H9 (cell line): ENCODE measurements around the gene S100A7. TPM values are rescaled to one million over a fixed set of nuclear protein-coding genes. Genes with fewer than 3 reads are reported as not detected.

Experiments used
- DNase-seq: peaks from one replicate; pipeline ENCODE4 v3.0.0-alpha.2; 2017
- H2AFZ ChIP-seq: one replicate; pipeline ENCODE4 v1.6.1; 2013; ENCODE audit warnings: mild to moderate bottlenecking, low read length, control low read depth, moderate library complexity
- H2AK5ac ChIP-seq: 2 replicates; pipeline ENCODE4 v1.6.1; 2013; ENCODE audit warnings: low read length, control low read depth, mixed read lengths; ENCODE audit not compliant: insufficient read length
- H2BK120ac ChIP-seq: one replicate; pipeline ENCODE4 v1.6.1; 2013; ENCODE audit warnings: low read depth, mild to moderate bottlenecking, low read length, control low read depth, inconsistent platforms; ENCODE audit not compliant: poor library complexity, severe bottlenecking
- H2BK12ac ChIP-seq: 2 replicates; pipeline ENCODE4 v1.6.1; 2013; ENCODE audit warnings: low read length, control low read depth, mixed read lengths, low read depth; ENCODE audit not compliant: insufficient read length
- H2BK15ac ChIP-seq: 2 replicates; pipeline ENCODE4 v1.6.1; 2013; ENCODE audit warnings: low read depth, low read length, control low read depth
- H2BK20ac ChIP-seq: one replicate; pipeline ENCODE4 v1.6.1; 2013; ENCODE audit warnings: low read depth, mild to moderate bottlenecking, low read length, control low read depth, inconsistent platforms; ENCODE audit not compliant: poor library complexity, severe bottlenecking
- H2BK5ac ChIP-seq: 2 replicates; pipeline ENCODE4 v1.6.1; 2013; ENCODE audit warnings: low read length, control low read depth, mixed read lengths; ENCODE audit not compliant: insufficient read length
- H3K14ac ChIP-seq: 2 replicates; pipeline ENCODE4 v1.6.1; 2013; ENCODE audit warnings: low read length, control low read depth; ENCODE audit not compliant: insufficient read depth
- H3K18ac ChIP-seq: 2 replicates; pipeline ENCODE4 v1.6.1; 2013; ENCODE audit warnings: low read depth, mild to moderate bottlenecking, mixed read lengths, low read length, control low read depth; ENCODE audit not compliant: insufficient read length
- H3K23ac ChIP-seq: 2 replicates; pipeline ENCODE4 v1.6.1; 2013; ENCODE audit warnings: low read length, control low read depth, mixed read lengths, low read depth; ENCODE audit not compliant: insufficient read length
- H3K23me2 ChIP-seq: 2 replicates; pipeline ENCODE4 v1.6.1; 2013; ENCODE audit warnings: low read depth, mild to moderate bottlenecking, mixed read lengths, low read length, control low read depth; ENCODE audit not compliant: insufficient read length, poor library complexity, severe bottlenecking
- H3K27ac ChIP-seq: 2 replicates; pipeline ENCODE4 v1.5.1; 2013; ENCODE audit warnings: low read length, control low read depth, mixed read lengths, low read depth; ENCODE audit not compliant: insufficient read length
- H3K27me3 ChIP-seq: 2 replicates; pipeline ENCODE4 v1.6.1; 2013; ENCODE audit warnings: low read length, control low read depth, inconsistent platforms; ENCODE audit not compliant: insufficient read depth
- H3K4ac ChIP-seq: 2 replicates; pipeline ENCODE4 v1.6.1; 2013; ENCODE audit warnings: low read depth, mild to moderate bottlenecking, control low read depth, inconsistent platforms, low read length, moderate library complexity
- H3K4me1 ChIP-seq: 2 replicates; pipeline ENCODE4 v1.6.1; 2013; ENCODE audit warnings: low read length, control low read depth, inconsistent platforms; ENCODE audit not compliant: insufficient read depth
- H3K4me2 ChIP-seq: 2 replicates; pipeline ENCODE4 v1.6.1; 2013; ENCODE audit warnings: low read length, control low read depth, mixed read lengths; ENCODE audit not compliant: insufficient read length, insufficient read depth
- H3K56ac ChIP-seq: 2 replicates; pipeline ENCODE4 v1.6.1; 2013; ENCODE audit warnings: low read depth, mild to moderate bottlenecking, mixed read lengths, low read length, control low read depth; ENCODE audit not compliant: insufficient read length
- H3K79me1 ChIP-seq: 2 replicates; pipeline ENCODE4 v1.6.1; 2013; ENCODE audit warnings: low read depth, mild to moderate bottlenecking, moderate library complexity, low read length, control low read depth, inconsistent platforms; ENCODE audit not compliant: insufficient read depth, poor library complexity, severe bottlenecking
- H3K79me2 ChIP-seq: 2 replicates; pipeline ENCODE4 v1.6.1; 2013; ENCODE audit warnings: low read length, control low read depth, inconsistent platforms; ENCODE audit not compliant: insufficient read depth
- H3K9ac ChIP-seq: 2 replicates; pipeline ENCODE4 v1.6.1; 2013; ENCODE audit warnings: low read length, control low read depth, mixed read lengths; ENCODE audit not compliant: insufficient read length; ENCODE audit errors: extremely low read depth
- H3K9me3 ChIP-seq: one replicate; pipeline ENCODE4 v1.6.1; 2013; ENCODE audit warnings: low read depth, low read length, inconsistent platforms; ENCODE audit not compliant: control insufficient read depth
- H3T11ph ChIP-seq: one replicate; pipeline ENCODE4 v1.6.1; 2013; ENCODE audit warnings: mild to moderate bottlenecking, low read length, control low read depth, inconsistent platforms
- H4K20me1 ChIP-seq: one replicate; pipeline ENCODE4 v1.6.1; 2013; ENCODE audit not compliant: control insufficient read depth, insufficient read length, insufficient read depth
- H4K5ac ChIP-seq: 2 replicates; pipeline ENCODE4 v1.6.1; 2013; ENCODE audit warnings: low read depth, mild to moderate bottlenecking, mixed read lengths, low read length, control low read depth; ENCODE audit not compliant: insufficient read length
- H4K8ac ChIP-seq: replicated peaks from 2 replicates; pipeline ENCODE4 v1.6.1; 2013; ENCODE audit warnings: low read length, control low read depth, mixed read lengths, low read depth; ENCODE audit not compliant: insufficient read length
- H4K91ac ChIP-seq: 2 replicates; pipeline ENCODE4 v1.6.1; 2013; ENCODE audit warnings: low read depth, mild to moderate bottlenecking, moderate library complexity, mixed read lengths, low read length, control low read depth; ENCODE audit not compliant: insufficient read length
- H3K27ac Mint-ChIP-seq, 3 experiments: 2 replicates in 2 of 3; 3 replicates in 1 of 3; pipeline ENCODE4 v1.8.0; 2020 to 2021; ENCODE audit warnings: mixed read lengths in 3 of 3, mild to moderate bottlenecking in 1 of 3, moderate library complexity in 1 of 3
- H3K27me3 Mint-ChIP-seq: 2 replicates; pipeline ENCODE4 v1.8.0; 2021; ENCODE audit warnings: low read depth, mild to moderate bottlenecking, moderate library complexity, mixed read lengths
- H3K36me3 Mint-ChIP-seq, 3 experiments: 2 replicates in 2 of 3; 3 replicates in 1 of 3; pipeline ENCODE4 v1.8.0; 2020 to 2021; ENCODE audit warnings: low read depth in 3 of 3, mixed read lengths in 3 of 3; ENCODE audit not compliant: insufficient read depth in 1 of 3
- H3K4me1 Mint-ChIP-seq, 2 experiments: 2 replicates each; pipeline ENCODE4 v1.8.0; 2020; ENCODE audit warnings: mixed read lengths in 2 of 2
- H3K4me3 Mint-ChIP-seq, 2 experiments: 2 replicates in 1 of 2; 3 replicates in 1 of 2; pipeline ENCODE4 v1.8.0; 2020 to 2021; ENCODE audit warnings: mild to moderate bottlenecking in 2 of 2, mixed read lengths in 2 of 2, moderate library complexity in 1 of 2
- H3K9me3 Mint-ChIP-seq, 2 experiments: 2 replicates in 1 of 2; 3 replicates in 1 of 2; pipeline ENCODE4 v1.8.0; 2020; ENCODE audit warnings: mild to moderate bottlenecking in 2 of 2, mixed read lengths in 2 of 2, moderate library complexity in 1 of 2
- WGBS: extraction: QIAGEN DNeasy Blood & Tissue Kit; methylation state at CpG from one replicate; pipeline ENCODE4 v1.1.7; 2013; ENCODE audit warnings: missing lambda C conversion rate, low lambda C conversion rate, mixed read lengths; ENCODE audit not compliant: insufficient read length; ENCODE audit errors: extremely low coverage; 5-methylcytosine and 5-hydroxymethylcytosine counted together
- total RNA-seq: library from RNA; stranded (reverse); gene quantifications from 2 replicates; pipeline ENCODE4 v1.2.1, GENCODE V29; 2021
- TF ChIP-seq, protein P1 (sequence below): fragments of 200-600 bp; sonication (generic); conservative IDR thresholded peaks from 3 replicates; pipeline ENCODE4 v1.8.0; 2021; ENCODE audit warnings: antibody characterized with exemption, mild to moderate bottlenecking

Gene S100A7
- total RNA-seq, 1 experiment from 2014 or later = not detected

DNA sequence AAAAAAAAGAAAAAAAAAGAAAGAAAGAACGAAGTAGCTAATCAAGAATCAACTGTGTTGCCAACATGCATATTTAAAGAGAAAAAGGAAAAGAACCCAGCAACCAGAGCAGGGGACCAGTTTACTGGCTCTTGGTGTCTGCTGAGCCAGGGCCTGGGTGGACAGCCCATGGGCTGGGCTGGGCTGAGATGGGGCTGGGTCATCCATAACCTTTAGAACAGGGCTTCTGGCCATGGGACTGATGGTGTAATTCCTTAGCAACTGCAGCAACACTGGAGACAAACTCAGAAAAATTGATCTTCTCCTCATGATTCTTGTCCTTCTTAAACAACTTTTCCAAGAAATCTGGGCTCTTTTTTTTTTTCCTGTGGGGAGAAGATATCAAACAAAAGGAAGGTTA, 33.6 kb downstream of the S100A7 start:
- Histone ChIP-seq H3K4me1 (no peaks in the 10 kb centered on the region), H3T11ph (no peak overlapping the region)
- WGBS = no CpG with 5 or more reads among the region's 1 CpG

More for the DNA sequence above, 33.6 kb downstream of the S100A7 start:
- H3K9me3 Mint-ChIP-seq = peaks cover 0 to 3% of the 10 kb centered on the region in 2 experiments; a peak in 1 of 5 replicates
- Histone ChIP-seq H3K9me3 (no peaks in the 10 kb centered on the region), H2BK5ac (no peak overlapping the region), H2BK15ac (no peak overlapping the region), H2BK120ac (no peak overlapping the region), H3K79me1 (no peaks in the 10 kb centered on the region), H3K56ac (no peak overlapping the region), H3K4ac (no peak overlapping the region), H3K23me2 (no peaks in the 10 kb centered on the region), H4K5ac (no peak overlapping the region), H3K14ac (no peak overlapping the region), H3K79me2 (no peaks in the 10 kb centered on the region), H3K4me2 (no peak overlapping the region), H3K27ac (no peak overlapping the region), H2BK12ac (no peak overlapping the region), H2BK20ac (no peak overlapping the region), H4K8ac (no peak overlapping the region), H4K20me1 (no peaks in the 10 kb centered on the region), H2AFZ (no peak overlapping the region), H3K27me3 (no peaks in the 10 kb centered on the region; the same call in 1 of the 2 replicates), H2AK5ac (no peak overlapping the region), H3K9ac (no peak overlapping the region), H3K18ac (no peak overlapping the region), H3K23ac (no peak overlapping the region), H4K91ac (no peak overlapping the region)
- no peak overlapping the region for H3K4me3 Mint-ChIP-seq
- peak; percentile 8 for DNase-seq
- H3K27me3 Mint-ChIP-seq = peaks cover 13% of the 10 kb centered on the region
- H3K36me3 Mint-ChIP-seq = no peaks in the 10 kb centered on the region
- H3K27ac Mint-ChIP-seq = no peak overlapping the region; a peak in 1 of 7 replicates
- TF ChIP-seq, protein P1, sequence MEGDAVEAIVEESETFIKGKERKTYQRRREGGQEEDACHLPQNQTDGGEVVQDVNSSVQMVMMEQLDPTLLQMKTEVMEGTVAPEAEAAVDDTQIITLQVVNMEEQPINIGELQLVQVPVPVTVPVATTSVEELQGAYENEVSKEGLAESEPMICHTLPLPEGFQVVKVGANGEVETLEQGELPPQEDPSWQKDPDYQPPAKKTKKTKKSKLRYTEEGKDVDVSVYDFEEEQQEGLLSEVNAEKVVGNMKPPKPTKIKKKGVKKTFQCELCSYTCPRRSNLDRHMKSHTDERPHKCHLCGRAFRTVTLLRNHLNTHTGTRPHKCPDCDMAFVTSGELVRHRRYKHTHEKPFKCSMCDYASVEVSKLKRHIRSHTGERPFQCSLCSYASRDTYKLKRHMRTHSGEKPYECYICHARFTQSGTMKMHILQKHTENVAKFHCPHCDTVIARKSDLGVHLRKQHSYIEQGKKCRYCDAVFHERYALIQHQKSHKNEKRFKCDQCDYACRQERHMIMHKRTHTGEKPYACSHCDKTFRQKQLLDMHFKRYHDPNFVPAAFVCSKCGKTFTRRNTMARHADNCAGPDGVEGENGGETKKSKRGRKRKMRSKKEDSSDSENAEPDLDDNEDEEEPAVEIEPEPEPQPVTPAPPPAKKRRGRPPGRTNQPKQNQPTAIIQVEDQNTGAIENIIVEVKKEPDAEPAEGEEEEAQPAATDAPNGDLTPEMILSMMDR = no peak
- no peaks in the 10 kb centered on the region for H3K4me1 Mint-ChIP-seq
